ENCODE measurements around the gene EVA1C. TPM values are rescaled to one million over a fixed set of nuclear protein-coding genes. Genes with fewer than 3 reads are reported as not detected.

EVA1C gene
- total RNA-seq, result 147 TPM

- DNase-seq (ENCODE audit: low spot score in 2 of 2), result peak in 1 of 2 donors; percentile 84
- H3K4me1 ChIP-seq, result peaks cover 0 to 31% of the 10 kb centered on the region in 2 donors
- no peaks in the 10 kb centered on the region for H3K27me3 ChIP-seq
- peak in 2 of 3 experiments; percentile 5 to 52 for TF ChIP-seq CTCF (IDR thresholded peaks at IDR 0.05)
- no peaks in the 10 kb centered on the region for H3K9me3 ChIP-seq
- H3K27ac ChIP-seq, result peak within 1 kb of the TSS; percentile 99 to 100
- H3K4me3 ChIP-seq, result peak within 1 kb of the TSS; percentile 81 to 87
- intact Hi-C loops (cut with DNase I), result loop anchor here (2.0 to 5.0 kb wide), 4 partner anchors 44 to 156 kb away; no protein-coding TSS in a partner anchor
- peaks cover 0 to under 1% of the 10 kb centered on the region in 2 donors for H3K36me3 ChIP-seq
These were observed at the start of gene EVA1C for GRCh38 chr21:32412162-32413014. Gene EVA1C (plus strand): TSS chr21:32412706. CDS start chr21:32412854, 148 bp downstream.

- Histone ChIP-seq H3K9me3 (no peaks in the 10 kb centered on the region), H3K27ac (peak overlapping the region; percentile 22), H3K27me3 (no peaks in the 10 kb centered on the region), H3K36me3 (peaks cover 93 to 100% of the 10 kb centered on the region in 2 donors), H3K4me3 (no peak overlapping the region), H3K4me1 (peaks cover 0 to 7% of the 10 kb centered on the region in 2 donors)
- TF ChIP-seq CTCF (IDR thresholded peaks at IDR 0.05), result no peak
- intact Hi-C loops (cut with DNase I), result no loop called here
- DNase-seq (ENCODE audit: low spot score in 2 of 2), result peak in 1 of 2 donors; percentile 59
These were observed 48.1 kb upstream of the EVA1C start for GRCh38 chr21:32364387-32364786.

- Histone ChIP-seq H3K4me3 (no peak overlapping the region), H3K4me1 (peaks cover 0 to 7% of the 10 kb centered on the region in 2 donors), H3K27me3 (no peaks in the 10 kb centered on the region), H3K27ac (peak overlapping the region; percentile 22), H3K36me3 (peaks cover 89 to 97% of the 10 kb centered on the region in 2 donors), H3K9me3 (no peaks in the 10 kb centered on the region)
- DNase-seq (ENCODE audit: low spot score in 2 of 2), result peak in 1 of 2 donors; percentile 33
- TF ChIP-seq CTCF (IDR thresholded peaks at IDR 0.05), result no peak
- intact Hi-C loops (cut with DNase I), result no loop called here
These were observed 47.7 kb upstream of the EVA1C start for GRCh38 chr21:32364796-32365195.

- TF ChIP-seq CTCF (IDR thresholded peaks at IDR 0.05), result no peak
- no peak for DNase-seq (ENCODE audit: low spot score in 2 of 2)
- H3K36me3 ChIP-seq, result peaks cover 83% of the 10 kb centered on the region in 2 donors
These were observed 46.3 kb upstream of the EVA1C start for GRCh38 chr21:32366191-32366590.

GRCh38 chr21:32367158-32367557 is 45.3 kb upstream of the EVA1C start:
- no peak for DNase-seq (ENCODE audit: low spot score in 2 of 2)
- Histone ChIP-seq H3K4me1 (peaks cover 0 to 23% of the 10 kb centered on the region in 2 donors), H3K27me3 (no peaks in the 10 kb centered on the region), H3K27ac (peak overlapping the region; percentile 17 to 33), H3K4me3 (no peak overlapping the region), H3K9me3 (no peaks in the 10 kb centered on the region), H3K36me3 (peaks cover 74 to 75% of the 10 kb centered on the region in 2 donors)
- TF ChIP-seq CTCF (IDR thresholded peaks at IDR 0.05), result no peak
- intact Hi-C loops (cut with DNase I), result no loop called here

More at GRCh38 chr21:32366191-32366590, 46.3 kb upstream of the EVA1C start:
- Histone ChIP-seq H3K4me1 (peaks cover 0 to 16% of the 10 kb centered on the region in 2 donors), H3K27me3 (no peaks in the 10 kb centered on the region), H3K4me3 (no peak overlapping the region), H3K27ac (no peak overlapping the region), H3K9me3 (no peaks in the 10 kb centered on the region)
- intact Hi-C loops (cut with DNase I), result no loop called here
